HCT116 (cell line): ENCODE data around the gene TNFRSF14. TPM values are rescaled to one million over a fixed set of nuclear protein-coding genes. Genes with fewer than 3 reads are reported as not detected.
A peak's percentile ranks its signal among the peaks of the same experiment; 100 is the strongest.

Experiments used
- ATAC-seq: fragments of 200-7000 bp; cut with Tn5 transposase; 2 replicates; pipeline ENCODE4 v1.9.1; 2020; ENCODE audit warnings: mild to moderate bottlenecking, moderate library complexity
- BruUV-seq: library from RNA; stranded (reverse); fragments of 400-500 nt; replicated peaks from 2 replicates; lab custom pipeline; 2021; lab: Mats Ljungman, UMichigan
- CTCF ChIA-PET: fragments of 300-600 bp; sonication (Branson Sonifier 250); formaldehyde crosslinking; loops from one replicate; lab custom pipeline; 2021; ENCODE audit warnings: antibody characterized with exemption; lab: Charles Lee
- POLR2A ChIA-PET: fragments of 300-600, 350-600 bp; sonication (Branson Sonifier 250); formaldehyde crosslinking; loops from one replicate; lab custom pipeline; 2021; ENCODE audit warnings: antibody characterized with exemption; lab: Charles Lee
- RAD21 ChIA-PET, 2 experiments: fragments of 300-600 bp; sonication (Branson Sonifier 250); formaldehyde crosslinking; loops; one replicate each; lab custom pipeline; 2023; ENCODE audit warnings: low total read pairs in 2 of 2; ENCODE audit not compliant: uncharacterized antibody in 2 of 2, unreplicated experiment in 2 of 2, low non-redundant PET in 1 of 2; lab: Charles Lee
- DNase-seq: peaks from one replicate; pipeline ENCODE4 v3.0.0-alpha.2; 2010; ENCODE audit warnings: low read depth, low spot score
- H2AFZ ChIP-seq: fragments of 200-600 bp; shearing (Covaris generic), sonication (generic); 2 replicates; pipeline ENCODE4 v1.6.1; 2017; ENCODE audit warnings: low read depth, mixed run types, mixed read lengths, antibody characterized with exemption, low read length; ENCODE audit not compliant: poor library complexity, severe bottlenecking
- H3K27ac ChIP-seq: 2 replicates; pipeline ENCODE4 v1.5.1; 2012; ENCODE audit warnings: low read depth, low read length
- H3K27me3 ChIP-seq: fragments of 200-600 bp; sonication (generic); 2 replicates; pipeline ENCODE4 v1.6.1; 2016; ENCODE audit warnings: mixed run types, low read length, mixed read lengths; ENCODE audit not compliant: insufficient read depth
- H3K36me3 ChIP-seq, 2 experiments: fragments of 200-500 bp in 1 of 2; fragments of 200-600 bp in 1 of 2; sonication (Bioruptor generic) in 1 of 2; sonication (generic) in 1 of 2; 2 replicates each; pipeline versions ENCODE4 v1.5.1 to v1.6.1; 2014 to 2016; ENCODE audit warnings: low read length in 2 of 2, inconsistent platforms in 1 of 2, mixed read lengths in 1 of 2, mixed run types in 1 of 2; ENCODE audit not compliant: insufficient read depth in 2 of 2, control insufficient read depth in 1 of 2
- H3K4me1 ChIP-seq, 2 experiments: fragments of 200-600 bp in 1 of 2; sonication (generic) in 1 of 2; 2 replicates each; pipeline versions ENCODE4 v1.5.1 to v1.6.1; 2012 to 2017; ENCODE audit warnings: low read length in 2 of 2, inconsistent platforms in 1 of 2, mild to moderate bottlenecking in 1 of 2, mixed read lengths in 1 of 2, mixed run types in 1 of 2, moderate library complexity in 1 of 2; ENCODE audit not compliant: insufficient read depth in 2 of 2, control insufficient read depth in 1 of 2
- H3K4me2 ChIP-seq: fragments of 200-600 bp; sonication (generic); 2 replicates; pipeline ENCODE4 v1.6.1; 2017; ENCODE audit warnings: mixed run types, low read length, mixed read lengths
- H3K4me3 ChIP-seq, 2 experiments: fragments of 200-600 bp in 1 of 2; sonication (generic) in 1 of 2; replicated peaks in 1 of 2; 2 replicates each; pipeline ENCODE4 v1.5.1; 2011 to 2016; ENCODE audit warnings: low read length in 2 of 2, control low read depth in 1 of 2, low read depth in 1 of 2, mild to moderate bottlenecking in 1 of 2, mixed read lengths in 1 of 2, mixed run types in 1 of 2
- H3K79me2 ChIP-seq: fragments of 200-600 bp; sonication (generic); 2 replicates; pipeline ENCODE4 v1.6.1; 2017; ENCODE audit warnings: mild to moderate bottlenecking, mixed run types, low read length, moderate library complexity, mixed read lengths; ENCODE audit not compliant: insufficient read depth
- H3K9ac ChIP-seq: fragments of 200-600 bp; sonication (generic); 2 replicates; pipeline ENCODE4 v1.6.1; 2016; ENCODE audit warnings: low read length, mixed read lengths
- H3K9me2 ChIP-seq: fragments of 200-600 bp; sonication (generic), shearing (Covaris generic); 2 replicates; pipeline ENCODE4 v1.6.1; 2017; ENCODE audit warnings: mixed run types, mild to moderate bottlenecking, moderate library complexity; ENCODE audit not compliant: insufficient read depth
- H3K9me3 ChIP-seq, 2 experiments: fragments of 200-500 bp in 1 of 2; fragments of 200-600 bp in 1 of 2; sonication (Bioruptor generic) in 1 of 2; sonication (generic) in 1 of 2; 2 replicates each; pipeline ENCODE4 v1.6.1; 2014 to 2017; ENCODE audit warnings: low read length in 2 of 2, mixed read lengths in 2 of 2, inconsistent platforms in 1 of 2, low read depth in 1 of 2, mild to moderate bottlenecking in 1 of 2, mixed run types in 1 of 2, moderate library complexity in 1 of 2; ENCODE audit not compliant: control insufficient read depth in 1 of 2, insufficient read depth in 1 of 2
- H4K20me1 ChIP-seq: fragments of 200-600 bp; sonication (generic), shearing (Covaris generic); 2 replicates; pipeline ENCODE4 v1.6.1; 2017; ENCODE audit warnings: mixed run types, mild to moderate bottlenecking, moderate library complexity; ENCODE audit not compliant: insufficient read depth
- CTCF ChIP-seq, 3 experiments: fragments of 200-600 bp in 1 of 3; sonication (generic) in 1 of 3; IDR thresholded peaks in 2 of 3; conservative IDR thresholded peaks in 1 of 3; 2 replicates each; pipeline ENCODE4 v1.5.1; 2012 to 2017; ENCODE audit warnings: low read depth in 2 of 3, low read length in 2 of 3, antibody characterized with exemption in 1 of 3, borderline replicate concordance in 1 of 3, control low read depth in 1 of 3, mild to moderate bottlenecking in 1 of 3, mixed read lengths in 1 of 3, mixed run types in 1 of 3, moderate library complexity in 1 of 3; ENCODE audit not compliant: insufficient read depth in 1 of 3
- ELF1 ChIP-seq: IDR thresholded peaks from 2 replicates; pipeline ENCODE4 v1.6.1; 2012; ENCODE audit warnings: low read depth, borderline replicate concordance
- EZH2 ChIP-seq: fragments of 200-600 bp; sonication (generic); IDR thresholded peaks from 2 replicates; pipeline ENCODE4 v1.6.1; 2017; ENCODE audit warnings: antibody characterized with exemption, mixed run types
- POLR2AphosphoS5 ChIP-seq: IDR thresholded peaks from 2 replicates; pipeline ENCODE4 v1.6.1; 2011; ENCODE audit warnings: mild to moderate bottlenecking, low read depth, low read length, moderate library complexity
- REST ChIP-seq: IDR thresholded peaks from 2 replicates; pipeline ENCODE4 v1.6.1; 2012; ENCODE audit warnings: low read depth
- SRF ChIP-seq: IDR thresholded peaks from 2 replicates; pipeline ENCODE4 v1.6.1; 2012; ENCODE audit warnings: low read depth
- TCF7L2 ChIP-seq: IDR thresholded peaks from 2 replicates; pipeline ENCODE4 v1.7.0; 2011; ENCODE audit warnings: borderline replicate concordance, inconsistent platforms; ENCODE audit not compliant: insufficient read depth, insufficient read length; ENCODE audit errors: extremely low read depth
- intact Hi-C: fragments of 100-400 bp; cut with micrococcal nuclease; formaldehyde crosslinking; loops from 2 replicates; pipeline ENCODE4 v1.10.0; 2022
- total RNA-seq: library from RNA; stranded (reverse); gene quantifications from one replicate; pipeline ENCODE4 v1.2.1, GENCODE V29; 2021; ENCODE audit not compliant: unreplicated experiment

The TNFRSF14 gene
- total RNA-seq, 1 experiment from 2014 or later = 0.66 TPM

- DNase-seq = no peak
- peak; percentile 16; the same call in 1 of the 2 replicates for ATAC-seq
- no peak for TF ChIP-seq SRF
- peak; percentile 59 for TF ChIP-seq POLR2AphosphoS5
- H3K79me2 ChIP-seq = no peaks in the 10 kb centered on the region; the same call in 1 of the 2 replicates
- TSS peak; percentile 75 for BruUV-seq
- ChIA-PET RAD21 (interaction anchor here (0.7 to 1.1 kb wide), 4 partner anchors 26 to 391 kb away, joined by 3 to 5 read pairs (median 4); partner anchors contain the start of gene FAAP20 (in 1 of the 2)), CTCF (no interaction called here), POLR2A (interaction anchor here (1.3 to 1.7 kb wide), 2 partner anchors 29 to 173 kb away, joined by 4 read pairs; partner anchors contain the start of gene PEX10)
- no peaks in the 10 kb centered on the region for H3K9me3 ChIP-seq
- H3K9me2 ChIP-seq = no peaks in the 10 kb centered on the region
- peak overlapping the region; percentile 96 for H3K4me2 ChIP-seq
- H3K9ac ChIP-seq = peak overlapping the region; percentile 86
- H2AFZ ChIP-seq = no peak overlapping the region
- H3K4me1 ChIP-seq = peaks cover 4 to 31% of the 10 kb centered on the region in 2 experiments; a peak in 3 of 4 replicates
- H3K4me3 ChIP-seq = peak overlapping the region; percentile 75 to 90
- H4K20me1 ChIP-seq = no peaks in the 10 kb centered on the region
- no peaks in the 10 kb centered on the region for H3K36me3 ChIP-seq
- intact Hi-C loops = loop anchor here (1.0 to 10.0 kb wide), 3 partner anchors 25 to 1019 kb away; no protein-coding TSS in a partner anchor
- no peaks in the 10 kb centered on the region for H3K27me3 ChIP-seq
- H3K27ac ChIP-seq = peak overlapping the region; percentile 81
Observed at GRCh38 chr1:2585318-2586092, 29.3 kb downstream of the TNFRSF14 start.

GRCh38 chr1:2586154-2587070 is 30.2 kb downstream of the TNFRSF14 start, which contains the start of gene PRXL2B:
Gene PRXL2B, plus strand, starts transcription at chr1:2586777. Its CDS starts 109 bp downstream, at chr1:2586886.
- no TSS peak for BruUV-seq
- intact Hi-C loops = loop anchor here (1.0 to 10.0 kb wide), 3 partner anchors 24 to 1018 kb away; no protein-coding TSS in a partner anchor
- peak within 1 kb of the TSS; percentile 81 for H3K27ac ChIP-seq
- H3K4me3 ChIP-seq = peak within 1 kb of the TSS; percentile 75 to 90
- H3K9me2 ChIP-seq = no peaks in the 10 kb centered on the region
- ATAC-seq (peak; percentile 86), DNase-seq (peak; percentile 94)
- H2AFZ ChIP-seq = no peak within 1 kb of the TSS
- no peaks in the 10 kb centered on the region; the same call in 1 of the 2 replicates for H3K79me2 ChIP-seq
- peak within 1 kb of the TSS; percentile 96 for H3K4me2 ChIP-seq
- peak within 1 kb of the TSS; percentile 86 for H3K9ac ChIP-seq
- H3K4me1 ChIP-seq = peaks cover 4 to 31% of the 10 kb centered on the region in 2 experiments; a peak in 3 of 4 replicates
- RAD21 ChIA-PET = interaction anchor here (0.5 to 1.1 kb wide), 6 partner anchors 23 to 392 kb away, joined by 3 to 9 read pairs (median 4); partner anchors contain the start of gene FAAP20 (in 1 of the 2)
- H3K9me3 ChIP-seq = no peaks in the 10 kb centered on the region
- CTCF ChIA-PET = interaction anchor here (1.4 kb wide), 1 partner anchor 40 kb away, joined by 4 read pairs; no protein-coding TSS in a partner anchor
- H3K36me3 ChIP-seq = no peaks in the 10 kb centered on the region
- H4K20me1 ChIP-seq = no peaks in the 10 kb centered on the region
- H3K27me3 ChIP-seq = no peaks in the 10 kb centered on the region
- POLR2A ChIA-PET = interaction anchor here (1.3 to 1.7 kb wide), 2 partner anchors 28 to 174 kb away, joined by 4 read pairs; partner anchors contain the start of gene PEX10
- TF ChIP-seq TCF7L2 (no peak), REST (no peak), CTCF (IDR thresholded peaks at IDR 0.05 in 2 of 3, conservative IDR thresholded peaks at IDR 0.05 in 1 of 3; ENCODE audit: borderline replicate concordance in 1 of 3, insufficient read depth in 1 of 3, low read depth in 2 of 3, low read length in 2 of 3) (no peak), ELF1 (no peak), EZH2 (no peak), SRF (no peak), POLR2AphosphoS5 (peak; percentile 50)
